Adipose tissue (tissue), 3 donors: Measurements from ENCODE around the gene MLXIPL. TPM values are rescaled to one million over a fixed set of nuclear protein-coding genes. Genes with fewer than 3 reads are reported as not detected.
"Not testable (repeated sequence)": the region's sequence is repeated elsewhere in the genome, so short reads cannot be mapped to it uniquely, and the experiment has no call there.

ENCODE experiments used
- H3K27ac ChIP-seq: one replicate; pipeline ENCODE4 v1.5.1; 2013; ENCODE audit warnings: low read depth, low read length
- WGBS, 3 donors: extraction: QIAGEN DNeasy Blood & Tissue Kit; methylation state at CpG; one replicate each; pipeline ENCODE4 v1.1.7; 2013; 5-methylcytosine and 5-hydroxymethylcytosine counted together
- polyA plus RNA-seq, 3 donors: library from polyadenylated mRNA; stranded (reverse); fragments of 200-250 nt; gene quantifications; one replicate each; pipeline ENCODE4 v1.2.3, GENCODE V29; 2013
- donor health status: healthy with polysubstance abuse.
- donor health status: Bipolar disorder and iron deficiency.
- donor health status: healthy.

MLXIPL gene
- polyA plus RNA-seq, 3 donors, result 44.8 to 258 (median 139) TPM

DNA sequence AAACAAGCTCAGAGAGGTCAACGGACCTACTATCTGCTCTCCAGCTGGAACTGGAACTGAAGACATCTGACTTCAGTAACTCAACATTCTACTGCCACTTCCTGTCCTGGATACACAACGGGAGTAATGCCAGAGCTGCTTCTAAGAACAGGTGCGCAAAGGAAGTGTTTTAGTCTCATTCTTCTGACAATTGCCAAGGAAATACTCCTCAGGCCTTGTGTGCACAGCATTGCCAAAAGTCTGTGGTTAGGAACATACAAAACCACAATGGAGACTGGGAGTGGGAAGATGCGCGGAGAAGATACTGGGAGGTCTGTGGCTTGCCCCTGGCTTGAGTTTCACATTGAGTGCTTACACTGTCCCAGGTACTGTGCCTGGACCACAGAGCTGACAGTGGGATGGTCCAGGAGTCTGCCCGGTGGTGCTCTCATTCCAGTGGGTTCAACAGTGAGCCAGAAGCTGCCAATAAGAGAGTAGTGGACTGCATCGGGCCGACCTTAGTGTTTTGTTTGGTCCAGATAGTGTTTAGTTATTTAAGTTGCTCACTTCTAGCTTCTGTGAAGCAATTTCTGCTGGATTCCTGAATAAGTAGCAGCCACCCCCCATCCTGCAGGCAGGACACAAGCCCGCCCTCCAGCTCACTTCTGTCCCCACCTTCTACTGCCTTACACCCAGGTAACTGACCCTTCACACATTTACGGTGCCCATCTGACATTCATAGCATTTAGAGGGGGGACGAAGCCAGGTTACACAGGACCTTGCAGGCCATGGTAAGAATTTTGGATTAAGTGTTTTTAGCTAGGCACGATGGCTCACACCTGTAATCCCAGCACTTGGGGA, 56.3 kb downstream of the MLXIPL start:
- H3K27ac ChIP-seq, result no peak overlapping the region
- 72 to 77% (median 74%) methylated on average over 11 to 12 of the region's 12 CpGs for WGBS, 3 donors

DNA sequence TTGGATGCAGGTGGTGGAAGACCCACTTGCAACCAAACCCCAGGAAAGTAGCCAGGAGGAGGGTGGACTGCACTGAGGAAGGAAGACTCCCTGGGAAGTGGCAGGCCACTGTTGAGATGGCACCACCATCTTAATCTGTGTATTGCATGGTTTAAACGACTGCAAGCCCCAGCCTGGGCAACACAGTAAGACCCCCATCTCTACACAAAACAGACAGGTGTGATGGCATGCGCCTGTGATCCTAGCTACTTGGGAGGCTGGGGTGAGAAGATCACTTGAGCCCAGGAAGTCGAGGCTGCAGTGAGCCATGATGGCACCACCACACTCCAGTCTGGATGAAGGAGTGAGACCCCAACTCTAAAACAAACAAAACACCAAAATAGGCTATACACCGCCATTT, 57.2 kb downstream of the MLXIPL start:
- no peak overlapping the region for H3K27ac ChIP-seq
- WGBS, 3 donors, result 87 to 93% (median 91%) methylated on average over 4 of the region's 4 CpGs

DNA sequence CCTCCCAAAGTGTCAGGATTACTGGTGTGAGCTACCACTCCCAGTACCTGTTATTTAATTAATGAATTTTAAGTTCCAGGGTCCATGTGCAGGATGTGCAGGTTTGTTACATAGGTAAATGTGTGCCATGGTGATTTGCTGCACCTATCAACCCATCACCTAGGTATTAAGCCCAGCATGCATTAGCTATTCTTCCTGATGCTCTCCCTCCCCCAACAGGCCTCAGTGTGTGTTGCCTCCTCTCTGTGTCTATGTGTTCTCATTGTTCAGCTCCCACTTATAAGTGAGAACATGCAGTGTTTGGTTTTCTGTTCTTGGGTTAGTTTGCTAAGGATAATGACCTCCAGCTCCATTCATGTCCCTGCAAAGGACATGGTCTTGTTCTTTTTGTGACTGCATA, 57.9 kb downstream of the MLXIPL start:
- H3K27ac ChIP-seq, result not testable (repeated sequence)

DNA sequence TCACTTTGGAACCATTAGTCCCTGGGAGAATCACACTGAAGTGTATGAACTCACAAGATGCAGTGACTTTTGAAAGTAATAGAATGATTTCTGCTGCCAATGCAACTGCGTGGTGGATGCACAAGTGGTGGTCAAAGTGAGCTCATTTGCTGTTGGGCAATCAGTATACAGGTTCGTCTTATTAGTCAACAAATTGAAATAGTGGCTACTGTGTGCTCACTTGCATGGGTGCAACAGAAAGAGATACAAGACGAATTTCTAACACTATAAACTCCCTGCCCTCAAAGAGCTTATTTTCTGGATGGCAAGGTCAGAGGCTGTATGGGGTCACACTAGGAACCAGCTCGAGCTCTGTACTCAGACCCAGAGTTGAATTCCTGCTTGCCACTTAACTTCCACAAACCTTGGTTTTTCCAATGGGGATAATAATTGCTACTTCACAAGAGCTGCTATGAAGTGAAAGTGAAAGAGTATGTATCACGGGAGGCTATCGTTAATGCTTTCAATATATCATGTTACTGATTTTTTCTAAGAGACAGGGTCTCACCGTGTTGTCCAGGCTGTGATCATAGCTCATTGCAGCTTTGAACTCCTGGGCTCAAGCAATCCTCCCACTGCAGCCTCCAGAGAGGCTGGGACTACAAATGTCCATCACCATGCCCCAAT, 58.5 kb downstream of the MLXIPL start:
- H3K27ac ChIP-seq, result no peak overlapping the region
- WGBS, 3 donors, result 34 to 65% (median 37%) methylated on average over 7 of the region's 7 CpGs

DNA sequence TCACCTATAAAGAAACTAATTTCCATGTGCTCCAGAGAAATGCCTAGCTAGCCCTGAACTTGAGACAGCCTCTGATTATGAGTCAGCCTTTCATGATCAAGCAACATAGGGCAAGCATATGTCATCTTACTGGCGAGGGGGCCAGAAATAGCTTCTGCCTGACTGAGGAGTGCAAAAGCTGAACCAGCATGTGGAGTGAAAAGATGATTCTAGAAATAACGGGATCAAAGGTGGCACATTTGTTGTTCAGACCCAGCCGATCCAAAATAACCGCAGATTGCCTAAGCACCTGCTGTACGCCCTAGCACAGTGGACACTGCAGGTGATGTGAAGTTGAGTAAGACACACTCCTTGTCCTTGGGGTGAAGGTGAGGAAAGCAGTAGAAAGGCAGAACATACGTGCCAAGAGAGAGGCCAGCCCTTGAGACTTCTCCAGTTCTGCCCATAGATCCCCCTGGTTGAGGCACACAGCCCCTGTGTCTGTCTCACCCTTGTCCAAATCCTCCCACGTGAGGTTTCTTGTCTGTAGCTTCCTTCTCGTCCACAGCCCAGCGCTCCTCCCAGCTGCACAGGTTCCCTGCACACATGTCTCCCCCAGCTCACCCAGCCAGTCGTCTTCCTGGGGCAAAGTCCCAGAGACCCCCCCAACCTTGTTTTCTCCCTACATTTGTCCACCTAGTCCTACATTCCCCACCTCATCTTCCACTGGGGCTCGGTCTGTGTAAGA, 64.0 kb downstream of the MLXIPL start:
- no peak overlapping the region for H3K27ac ChIP-seq
- 51 to 63% (median 56%) methylated on average over 11 of the region's 11 CpGs for WGBS, 3 donors

DNA sequence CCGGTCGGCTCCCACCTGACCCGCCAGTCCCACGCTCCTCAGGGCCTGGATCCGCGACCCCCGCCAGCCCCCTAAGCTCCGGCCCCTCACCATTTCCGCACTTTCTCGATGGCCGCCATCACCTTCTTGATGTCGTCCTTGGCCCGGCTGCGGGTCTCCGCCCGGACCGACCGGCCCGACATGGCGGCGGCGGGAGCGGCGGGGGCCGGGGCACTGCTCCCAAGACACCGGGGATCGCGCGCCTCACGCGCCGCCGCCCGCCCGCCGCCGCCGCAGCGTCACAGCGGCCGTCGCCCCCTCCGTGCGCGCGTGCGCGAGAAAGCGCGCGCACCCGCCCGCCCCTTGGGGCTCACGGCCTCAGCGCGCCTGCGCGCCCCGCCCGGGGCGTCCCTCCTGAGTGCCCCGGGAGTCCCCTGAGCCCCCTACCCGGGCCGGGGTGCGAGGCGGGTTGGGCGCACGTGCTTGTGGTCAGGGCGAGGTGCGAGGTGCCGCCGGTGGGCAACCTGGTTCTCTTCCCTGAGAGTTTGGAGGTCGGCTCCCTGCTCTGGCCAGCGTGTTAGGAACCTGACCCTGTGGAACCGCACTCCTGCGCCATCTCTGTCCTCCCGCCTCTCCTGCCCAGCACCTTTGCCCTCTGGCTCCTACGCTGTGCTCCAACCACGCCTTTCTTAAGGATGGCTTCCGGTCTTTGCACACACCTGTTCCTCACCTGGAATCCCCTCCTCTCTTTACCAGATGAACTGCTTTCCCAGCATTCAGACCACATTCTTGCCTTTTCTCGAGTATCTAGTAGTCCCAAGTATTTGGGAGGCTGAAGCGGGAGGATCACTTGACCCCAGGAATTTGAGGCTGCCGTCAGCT, 66.7 kb downstream of the MLXIPL start, which contains the start of gene BCL7B:
TSS of gene BCL7B (minus strand) at position 294 of the 861 bp plus-strand sequence. CDS start at position 182, 112 bp downstream.
- H3K27ac ChIP-seq, result peak within 1 kb of the TSS; percentile 98
- 4 to 8% (median 6%) methylated on average over 59 to 82 of the region's 83 CpGs for WGBS, 3 donors

DNA sequence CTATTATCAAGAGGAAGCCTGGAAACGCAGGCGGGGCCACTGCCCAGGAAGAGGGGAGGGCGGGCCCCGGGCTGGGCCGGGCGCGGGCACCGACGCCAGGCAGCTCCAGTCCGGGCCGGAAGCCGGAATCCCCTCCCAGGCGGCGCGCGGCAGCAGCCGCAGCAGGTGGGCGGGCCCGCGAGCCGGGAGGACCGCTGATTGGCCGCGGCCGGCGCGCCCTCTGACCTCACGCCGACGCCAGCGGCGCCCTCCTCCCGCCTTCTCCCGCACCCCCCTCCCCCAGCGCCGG, 67.3 kb downstream of the MLXIPL start:
- 0 to 1% (median 0%) methylated on average over 7 to 36 of the region's 36 CpGs for WGBS, 3 donors
- peak overlapping the region; percentile 98 for H3K27ac ChIP-seq

DNA sequence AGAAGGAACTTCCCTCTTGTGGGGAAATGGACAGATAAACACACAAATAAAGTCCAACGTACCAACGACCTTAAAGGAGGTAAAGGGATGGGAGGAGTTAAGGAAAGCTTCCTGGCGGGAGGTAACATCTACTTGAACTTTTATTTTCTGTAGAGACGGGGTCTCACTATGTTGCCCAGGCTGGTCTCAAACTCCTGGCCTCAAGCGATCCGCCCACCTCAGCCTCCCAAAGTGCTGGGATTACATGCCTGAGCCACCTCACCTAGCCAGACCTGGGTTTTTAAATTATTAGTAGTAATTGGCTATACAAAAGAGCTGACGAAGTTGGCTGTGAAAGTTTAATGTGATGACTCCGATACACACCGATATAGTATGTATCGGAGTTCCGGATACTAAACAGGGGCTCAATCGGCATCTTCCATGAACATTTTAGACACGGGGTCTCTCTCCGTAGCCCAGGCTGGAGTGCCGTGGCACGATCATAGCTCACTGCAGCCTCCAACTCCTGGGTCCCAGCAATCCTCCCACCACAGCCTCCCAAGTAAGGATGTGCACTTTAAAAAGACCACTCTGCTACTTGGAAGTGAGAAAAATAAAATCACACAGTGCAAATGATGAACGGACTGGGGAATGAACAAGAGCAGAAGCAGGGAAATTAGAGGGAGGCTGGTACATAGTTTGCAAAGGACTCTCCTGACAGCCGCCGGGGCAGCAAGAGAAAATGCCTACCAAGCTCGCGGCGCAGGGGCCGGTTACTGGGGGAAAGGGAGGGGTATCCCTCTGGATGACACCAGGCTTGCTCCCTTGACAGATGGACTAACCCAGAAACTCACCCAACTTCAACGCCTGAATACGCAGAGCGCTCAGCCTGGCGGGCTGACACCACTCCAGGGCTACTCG, 67.9 kb downstream of the MLXIPL start:
- 14 to 20% (median 15%) methylated on average over 28 of the region's 28 CpGs for WGBS, 3 donors

DNA sequence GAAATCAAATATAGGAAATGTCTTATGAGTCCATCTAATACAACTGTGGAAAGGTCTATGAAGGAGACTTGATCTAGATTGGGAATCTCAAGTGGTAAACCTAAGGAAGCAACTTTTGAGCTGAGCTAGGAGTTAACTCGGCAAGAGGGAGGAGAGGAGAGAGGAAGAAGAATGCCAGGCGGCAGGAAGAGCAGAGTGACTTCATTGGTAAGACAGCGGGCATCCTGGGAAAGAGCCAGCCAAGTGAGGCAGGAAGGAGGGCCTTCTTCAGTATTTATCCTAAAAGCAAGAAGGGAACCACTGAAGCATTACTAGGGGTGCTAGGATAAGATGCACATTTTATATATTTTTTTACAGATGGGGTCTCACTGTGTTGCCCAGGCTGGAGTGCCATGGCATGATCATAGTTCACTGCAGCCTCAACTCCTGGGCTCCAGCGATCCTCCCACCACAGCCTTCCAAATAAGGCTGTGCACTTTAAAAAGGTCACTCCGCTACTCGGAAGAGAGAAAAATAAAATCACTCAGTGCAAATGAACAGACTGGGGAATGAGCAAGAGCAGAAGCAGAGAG, 68.8 kb downstream of the MLXIPL start:
- 50 to 66% (median 65%) methylated on average over 6 of the region's 6 CpGs for WGBS, 3 donors
- H3K27ac ChIP-seq, result no peak overlapping the region

More for the DNA sequence above, 67.9 kb downstream of the MLXIPL start:
- H3K27ac ChIP-seq, result no peak overlapping the region

DNA sequence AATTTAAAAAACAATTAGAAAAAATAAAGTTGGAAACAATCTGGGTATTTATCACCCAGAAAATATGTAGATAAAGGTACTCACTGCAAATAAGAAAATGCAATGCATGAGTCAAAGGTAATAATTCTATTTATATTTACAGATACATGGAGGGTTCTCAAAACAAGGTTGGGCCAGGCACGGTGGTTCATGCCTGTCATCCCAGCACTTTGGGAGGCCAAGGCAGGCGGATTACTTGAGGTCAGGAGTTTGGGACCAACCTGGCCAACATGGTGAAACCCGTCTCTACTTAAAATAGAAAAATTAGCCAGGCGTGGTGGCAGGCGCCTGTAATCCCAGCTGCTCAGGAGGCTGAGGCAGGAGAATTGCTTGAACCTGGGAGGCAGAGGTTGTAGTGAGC, 74.2 kb downstream of the MLXIPL start:
- not testable (repeated sequence) for H3K27ac ChIP-seq
- WGBS, 3 donors, result 89 to 91% (median 89%) methylated on average over 5 of the region's 5 CpGs

DNA sequence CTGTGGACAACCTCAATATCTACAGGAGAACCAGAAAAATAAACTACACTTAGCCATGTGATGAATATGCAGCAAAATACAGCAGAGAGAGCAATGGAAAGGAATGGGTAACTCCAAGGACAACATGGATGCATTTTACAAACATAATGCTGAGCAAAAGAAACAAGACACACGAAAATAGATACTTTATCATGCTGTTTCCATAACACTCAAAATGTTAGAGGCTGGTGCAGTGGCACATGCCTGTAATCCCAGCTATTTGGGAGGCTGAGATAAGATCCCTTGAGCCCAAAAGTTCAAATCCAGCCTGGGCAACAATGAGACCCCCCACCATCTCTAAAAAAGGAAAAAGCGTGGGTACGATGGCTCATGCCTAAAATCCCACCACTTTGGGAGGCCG, 75.1 kb downstream of the MLXIPL start:
- WGBS, 3 donors, result 74 to 91% (median 90%) methylated on average over 4 of the region's 4 CpGs

DNA sequence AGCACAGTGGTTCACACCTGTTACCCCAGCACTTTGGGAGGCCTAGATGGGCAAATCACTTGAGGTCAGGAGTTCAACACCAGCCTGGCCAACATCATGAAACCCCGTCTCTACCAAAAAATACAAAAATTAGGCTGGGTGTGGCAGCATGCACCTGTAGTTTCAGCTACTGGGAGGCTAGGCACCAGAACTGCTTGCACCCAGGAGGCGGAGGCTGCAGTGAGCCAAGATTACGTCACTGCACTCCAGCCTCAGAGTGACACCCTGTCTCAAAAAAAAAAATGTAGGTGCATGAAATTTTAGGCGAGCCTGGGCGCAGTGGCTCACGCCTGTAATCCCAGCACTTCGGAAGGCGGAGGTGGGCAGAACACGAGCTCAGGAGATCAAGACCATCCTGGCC, 76.5 kb downstream of the MLXIPL start:
- no peak overlapping the region for H3K27ac ChIP-seq
- WGBS, 3 donors, result 91 to 93% (median 91%) methylated on average over 9 of the region's 9 CpGs

More for the DNA sequence above, 75.1 kb downstream of the MLXIPL start:
- no peak overlapping the region for H3K27ac ChIP-seq

DNA sequence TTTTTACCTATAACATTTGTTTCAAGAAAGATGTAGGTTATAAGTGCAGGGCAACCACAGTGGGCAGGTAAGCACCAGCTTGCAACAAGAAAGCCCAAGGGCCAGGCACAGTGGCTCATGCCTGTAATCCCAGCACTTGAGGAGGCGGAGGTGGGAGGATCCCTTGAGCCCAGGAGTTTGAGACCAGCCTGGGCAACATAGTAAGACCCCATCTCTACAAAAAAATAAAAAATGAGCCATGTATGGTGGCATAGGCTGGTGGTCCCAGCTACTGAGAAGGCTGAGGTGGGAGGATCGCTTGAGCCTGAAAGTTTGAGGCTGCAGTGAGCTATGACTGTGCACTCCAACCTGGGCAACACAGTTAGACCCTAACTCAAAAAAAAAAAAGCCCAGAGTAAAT, 79.6 kb downstream of the MLXIPL start:
- H3K27ac ChIP-seq, result no peak overlapping the region
- WGBS, 3 donors, result 98 to 100% (median 98%) methylated on average over 2 of the region's 2 CpGs

Other genes with a start within 250 kb of the MLXIPL start
- 1 to 10 TPM in 1 of 3 donors, under 1 TPM in 2; 0.22 to 1.3 (median 0.40) TPM for gene FZD9, start 190.7 kb downstream of the MLXIPL start, polyA plus RNA-seq
- gene BAZ1B, start 102.2 kb downstream of the MLXIPL start, polyA plus RNA-seq, result 10 to 100 TPM; 10.8 to 31.0 (median 20.1) TPM
- 10 to 100 TPM; 20.8 to 70.4 (median 68.8) TPM for gene BCL7B, start 66.8 kb downstream of the MLXIPL start, polyA plus RNA-seq
- 10 to 100 TPM; 10.0 to 35.3 (median 20.5) TPM for gene TBL2, start 45.9 kb downstream of the MLXIPL start, polyA plus RNA-seq
- gene VPS37D, start 43.3 kb upstream of the MLXIPL start, polyA plus RNA-seq, result 1 to 10 TPM; 1.2 to 3.9 (median 1.3) TPM
- gene DNAJC30, start 58.9 kb upstream of the MLXIPL start, polyA plus RNA-seq, result 10 to 100 TPM in 1 of 3 donors, 1 to 10 TPM in 2; 5.3 to 12.3 (median 7.4) TPM
- 10 to 100 TPM; 40.7 to 65.8 (median 46.4) TPM for gene BUD23, start 59.1 kb upstream of the MLXIPL start, polyA plus RNA-seq
- gene STX1A, start 95.1 kb upstream of the MLXIPL start, polyA plus RNA-seq, result 1 to 10 TPM; 3.8 to 7.5 (median 4.0) TPM
- 10 to 100 TPM; 15.0 to 23.7 (median 15.8) TPM for gene ABHD11, start 114.3 kb upstream of the MLXIPL start, polyA plus RNA-seq
- 10 to 100 TPM in 1 of 3 donors, under 1 TPM in 1, not detected in 1; 0.22 to 96.5 TPM for gene CLDN3, start 145.7 kb upstream of the MLXIPL start, polyA plus RNA-seq
- gene CLDN4, start 206.5 kb upstream of the MLXIPL start, polyA plus RNA-seq, result 10 to 100 TPM in 1 of 3 donors, under 1 TPM in 2; 0.34 to 98.3 (median 0.77) TPM
- gene METTL27, start 218.0 kb upstream of the MLXIPL start, polyA plus RNA-seq, result 1 to 10 TPM in 2 of 3 donors, under 1 TPM in 1; 0.86 to 2.5 (median 2.4) TPM
- under 1 TPM in 1 of 3 donors, not detected in 2; 0.08 TPM for gene TMEM270, start 236.6 kb upstream of the MLXIPL start, polyA plus RNA-seq